ENCODE results near the gene ADCY2.

Gene ADCY2

DNA sequence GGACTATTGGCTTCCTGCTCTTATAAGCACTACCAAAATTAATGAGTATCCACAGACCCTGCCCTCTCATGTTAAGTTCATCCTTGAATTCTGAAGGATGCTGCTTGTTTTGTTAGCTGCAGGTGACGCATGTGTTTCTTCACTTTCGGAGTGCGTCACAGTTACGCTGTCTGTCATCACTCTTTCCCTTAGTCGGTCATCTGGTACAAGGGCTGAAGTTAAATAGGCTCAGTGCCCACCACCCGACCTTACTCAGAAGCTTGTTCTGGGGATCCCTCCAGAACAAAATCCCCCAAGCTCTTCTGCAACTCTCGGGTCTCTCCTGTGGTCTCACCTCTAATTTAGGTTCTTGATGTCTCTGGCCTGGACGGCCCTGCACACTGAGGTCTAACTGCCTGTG is 51.0 kb downstream of the ADCY2 start:
- no peak for FAIRE-seq

GRCh38 chr5:7453947-7454346 is 58.0 kb downstream of the ADCY2 start:
- no peak for FAIRE-seq

GRCh38 chr5:7456206-7456605 is 60.3 kb downstream of the ADCY2 start:
- no peak for FAIRE-seq

- no peak for FAIRE-seq
These were observed 65.4 kb downstream of the ADCY2 start for GRCh38 chr5:7461371-7461770.

DNA sequence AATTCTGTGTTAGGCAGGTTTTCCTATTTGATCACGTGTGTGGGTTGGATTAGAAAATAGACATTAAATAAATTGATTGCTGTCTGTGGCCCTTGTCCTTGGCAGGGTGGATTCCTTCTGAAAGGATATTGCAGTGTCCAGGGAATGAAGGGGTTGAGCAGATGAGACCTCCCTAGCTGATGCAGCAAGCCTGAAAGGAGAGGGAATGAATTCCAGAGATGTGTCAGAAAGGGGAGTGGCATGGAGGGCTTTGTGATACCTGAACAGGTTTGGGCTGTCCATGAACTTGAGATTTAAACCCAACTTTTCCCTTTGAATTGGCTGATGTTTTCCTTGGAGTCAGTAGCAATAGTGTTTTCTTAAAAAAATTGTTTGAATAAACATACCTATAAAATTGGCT is 66.8 kb downstream of the ADCY2 start:
- no peak for FAIRE-seq

GRCh38 chr5:7464182-7464581 is 68.2 kb downstream of the ADCY2 start:
- no peak for FAIRE-seq

GRCh38 chr5:7467179-7467578 is 71.2 kb downstream of the ADCY2 start:
- no peak for FAIRE-seq

GRCh38 chr5:7468742-7469141 is 72.8 kb downstream of the ADCY2 start:
- no peak for FAIRE-seq

DNA sequence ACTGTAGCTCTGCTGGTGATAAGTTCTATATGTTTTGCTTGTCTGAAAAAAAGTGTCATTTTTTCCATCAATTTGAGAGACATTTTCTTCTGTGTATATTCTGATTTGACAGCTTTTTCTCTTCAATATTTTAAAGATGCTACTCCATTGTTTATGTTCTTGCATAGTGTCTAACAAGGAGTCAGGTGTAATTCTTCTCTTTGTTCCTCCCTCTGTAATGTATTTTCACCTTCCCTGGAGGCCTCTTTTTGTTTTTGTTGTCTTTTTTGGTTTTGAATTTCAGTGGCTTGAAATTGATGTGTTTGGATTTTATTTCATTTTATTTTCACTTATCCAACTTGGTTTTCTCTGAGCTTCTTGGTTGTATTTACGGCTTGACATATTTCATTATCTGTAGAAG is 75.8 kb downstream of the ADCY2 start:
- no peak for FAIRE-seq

GRCh38 chr5:7473115-7473514 is 77.2 kb downstream of the ADCY2 start:
- no peak for FAIRE-seq

- no peak for FAIRE-seq
These were observed 77.8 kb downstream of the ADCY2 start for GRCh38 chr5:7473668-7474215.

DNA sequence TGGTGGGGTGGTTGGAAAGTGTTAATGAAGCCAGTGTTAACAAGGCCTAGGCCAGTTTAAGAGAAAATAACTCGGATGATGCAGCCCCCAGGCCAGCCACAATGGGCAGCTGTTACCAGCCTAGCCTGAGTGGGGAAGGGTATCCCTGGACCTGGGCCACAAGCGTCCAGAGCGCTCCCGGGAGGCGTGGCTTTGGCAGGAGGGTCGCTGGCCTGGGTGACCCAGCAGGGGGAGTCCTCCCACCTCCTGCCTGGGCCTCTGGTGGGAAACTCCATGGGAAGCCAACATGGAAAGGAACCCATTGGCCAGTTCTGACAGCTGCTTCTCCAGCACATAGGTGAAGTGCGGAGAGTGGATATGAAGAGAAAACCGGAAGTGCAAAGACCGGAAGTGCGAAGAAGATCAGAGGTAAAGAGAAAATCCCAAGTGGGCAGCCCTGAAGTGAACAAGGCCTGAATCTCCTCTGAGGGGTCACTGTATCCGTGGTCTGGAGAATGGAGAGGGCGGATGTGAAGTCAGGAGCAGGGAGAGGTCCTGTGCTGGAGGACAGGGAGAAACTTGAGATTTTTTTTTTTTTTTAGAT is 79.0 kb downstream of the ADCY2 start:
- no peak for FAIRE-seq

DNA sequence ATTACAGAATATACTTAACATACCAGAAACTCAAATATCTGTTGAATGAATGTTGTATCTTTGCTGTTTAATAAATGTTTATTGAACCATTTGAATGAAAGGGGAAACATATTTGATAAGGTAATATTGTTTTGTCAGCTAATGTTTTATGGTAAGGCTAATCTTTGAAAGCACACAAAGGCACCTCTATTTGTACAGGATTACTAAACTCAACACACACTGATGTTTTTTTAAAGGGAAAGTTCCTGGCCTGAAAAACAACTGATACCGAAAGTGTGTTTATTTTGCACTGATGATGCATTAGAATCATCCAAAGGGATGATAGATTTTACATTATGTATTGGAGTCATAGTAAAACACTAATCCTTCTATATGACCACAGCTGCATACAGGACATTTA is 82.5 kb downstream of the ADCY2 start:
- no peak for FAIRE-seq

GRCh38 chr5:7488734-7489133 is 92.8 kb downstream of the ADCY2 start:
- no peak for FAIRE-seq

- no peak for FAIRE-seq
These were observed 96.4 kb downstream of the ADCY2 start for GRCh38 chr5:7492371-7492770.

DNA sequence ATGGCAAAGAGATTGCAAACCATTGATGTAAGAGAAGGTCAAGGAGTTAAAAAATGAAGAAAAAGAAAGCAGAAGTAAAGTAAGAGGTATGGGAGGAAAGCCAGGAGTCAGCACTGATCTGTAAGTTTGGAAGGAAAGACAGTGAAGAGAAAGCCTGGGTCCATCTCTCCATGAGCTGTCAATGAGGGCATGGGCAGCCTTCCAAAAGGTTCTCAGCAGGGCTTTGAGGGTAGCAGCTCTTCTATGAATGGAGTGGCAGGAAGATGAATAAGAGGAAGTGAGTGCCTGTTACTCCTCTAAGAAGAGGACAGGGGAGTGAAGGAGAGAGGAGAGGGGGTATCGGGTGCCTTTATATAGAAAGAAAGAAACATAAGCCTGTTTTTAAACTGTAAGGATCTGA is 97.1 kb downstream of the ADCY2 start:
- FAIRE-seq, result no peak

- FAIRE-seq, result no peak
These were observed 97.7 kb downstream of the ADCY2 start for GRCh38 chr5:7493622-7494021.

- FAIRE-seq, result no peak
These were observed 98.7 kb downstream of the ADCY2 start for GRCh38 chr5:7494481-7495130.

DNA sequence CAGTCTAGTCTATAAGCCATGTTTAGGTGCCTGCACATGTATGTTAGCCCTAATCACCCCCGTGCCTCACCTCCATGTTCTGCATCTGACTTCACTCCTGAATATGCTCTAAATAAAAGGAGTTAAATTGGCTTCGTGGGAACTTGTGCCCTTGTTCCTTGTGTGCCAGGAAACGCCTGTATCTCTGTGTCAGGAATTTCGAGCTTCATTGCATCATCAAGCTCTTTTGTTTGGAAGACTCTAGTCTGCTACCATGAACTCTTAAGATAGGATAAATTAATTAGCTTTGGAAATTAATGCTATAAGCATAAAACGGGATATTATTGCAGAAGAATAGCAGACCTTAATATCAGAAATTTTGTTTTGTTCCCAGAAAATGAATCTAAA is 99.2 kb downstream of the ADCY2 start:
- no peak for FAIRE-seq

DNA sequence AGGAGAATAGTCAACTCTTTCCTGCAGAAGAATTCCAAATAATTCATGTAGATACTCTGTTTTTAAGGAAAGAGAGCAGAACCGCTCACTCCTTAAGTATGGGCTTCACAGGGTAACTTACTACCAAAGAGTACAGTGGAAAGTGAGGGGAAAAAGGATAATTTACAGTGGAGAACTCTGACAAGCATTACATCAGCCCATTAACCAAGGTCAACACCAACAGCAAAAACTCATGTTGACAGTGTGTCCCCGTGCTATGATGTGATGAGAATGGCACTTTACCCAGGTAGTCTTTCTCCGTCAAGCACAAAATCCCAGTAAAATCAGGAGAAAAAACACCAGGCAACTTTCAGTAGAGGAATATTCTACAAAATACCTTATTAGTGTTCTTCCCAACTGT is 104.3 kb downstream of the ADCY2 start:
- no peak for FAIRE-seq

DNA sequence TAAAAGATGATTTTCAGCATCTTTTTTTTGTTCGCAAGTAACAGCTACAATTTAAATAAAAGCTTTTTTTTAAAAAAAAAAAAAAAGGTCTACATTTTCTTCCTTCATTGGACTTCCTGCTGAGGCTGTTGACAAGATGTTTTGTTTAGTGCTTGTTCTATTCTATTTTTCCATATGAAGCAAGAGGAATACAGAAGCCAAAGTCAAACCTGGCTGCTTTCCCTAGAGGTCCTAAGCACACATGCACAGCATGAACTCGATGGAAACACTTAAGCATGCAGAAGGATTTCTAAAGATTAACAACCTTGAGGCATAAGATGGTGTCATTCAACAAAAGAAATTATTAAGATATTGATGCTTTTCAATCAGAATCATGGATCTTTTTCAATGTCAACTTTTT is 105.1 kb downstream of the ADCY2 start:
- no peak for FAIRE-seq

- FAIRE-seq, result no peak
These were observed 107.6 kb downstream of the ADCY2 start for GRCh38 chr5:7503564-7503963.

DNA sequence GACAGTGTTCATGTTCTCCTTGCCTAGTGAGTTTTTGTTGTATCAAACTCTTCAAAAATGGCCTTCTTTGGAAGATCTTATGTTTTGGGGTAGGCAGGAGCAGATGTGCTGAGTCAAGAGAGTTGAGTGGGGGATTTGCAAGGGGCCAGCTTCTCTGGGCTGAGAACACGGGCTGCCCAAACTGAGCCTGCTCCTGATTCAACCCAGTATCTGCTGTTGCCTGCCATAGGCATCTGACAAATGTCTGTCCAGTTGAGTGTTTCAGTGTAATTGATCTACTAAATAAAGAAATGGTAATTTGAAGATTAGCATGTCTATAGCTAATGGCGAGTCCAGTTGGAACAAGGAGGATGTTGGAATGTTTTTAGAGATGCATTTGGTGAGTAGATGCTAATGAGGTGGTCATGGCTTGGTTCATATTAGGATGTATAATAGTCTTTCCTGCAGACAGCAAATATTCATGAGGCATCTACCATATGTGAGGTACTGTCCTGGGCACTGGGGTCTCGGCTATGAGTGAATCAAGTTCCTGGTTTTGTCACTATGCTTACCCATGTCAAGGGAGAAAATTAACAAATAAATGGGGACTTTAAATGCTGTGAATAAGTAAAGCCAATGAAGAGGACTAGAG is 119.5 kb downstream of the ADCY2 start:
- FAIRE-seq, result no peak

DNA sequence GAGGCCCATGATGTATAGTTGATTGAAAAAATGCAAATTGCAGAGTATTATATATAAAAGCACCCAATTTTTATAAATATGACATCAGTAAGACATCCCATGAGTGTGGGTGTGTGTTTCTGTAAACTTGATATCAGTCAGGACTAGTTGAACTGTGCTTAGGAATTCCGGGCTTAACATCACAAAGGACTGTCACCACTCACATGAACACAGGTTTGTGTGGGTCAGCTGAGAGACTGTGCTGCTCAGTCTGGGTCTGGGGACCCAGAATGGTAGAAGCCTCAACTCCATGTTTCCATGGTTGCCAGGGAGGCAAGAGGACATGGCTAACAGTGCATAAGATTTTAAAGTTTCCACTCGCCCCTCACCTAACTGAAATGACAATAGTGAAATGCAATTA is 120.3 kb downstream of the ADCY2 start:
- no peak for FAIRE-seq

DNA sequence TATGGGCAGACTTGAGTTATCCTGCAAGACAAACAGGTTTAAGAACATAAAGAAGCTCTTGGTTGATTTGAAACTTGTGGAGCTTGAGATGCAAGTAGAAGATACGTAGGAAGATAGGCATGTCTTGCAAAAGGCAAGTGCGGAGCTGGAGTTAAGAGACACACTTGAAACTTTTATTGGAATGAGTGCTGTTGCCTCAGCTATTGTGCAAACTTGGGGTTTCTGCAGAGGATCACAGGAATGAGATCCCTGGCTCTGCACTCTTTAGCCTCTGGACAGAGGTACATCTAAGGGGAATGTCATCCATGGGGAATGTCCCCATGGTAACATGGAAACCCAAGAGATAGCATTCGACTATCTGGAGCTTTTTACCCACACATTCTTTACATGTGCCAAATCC is 121.1 kb downstream of the ADCY2 start:
- no peak for FAIRE-seq

All from TTC549 (cell line).